PC-9 (cell line): ENCODE measurements around the gene PIEZO2. TPM values are rescaled to one million over a fixed set of nuclear protein-coding genes. Genes with fewer than 3 reads are reported as not detected.

Source experiments
- BruUV-seq: library from RNA; stranded (reverse); fragments of 400-500 nt; replicated peaks from 2 replicates; lab custom pipeline; 2021; lab: Mats Ljungman, UMichigan
- CTCF ChIA-PET: fragments of 300-600 bp; sonication (Branson Sonifier 250); formaldehyde crosslinking; loops from one replicate; lab custom pipeline; 2022; ENCODE audit warnings: antibody characterized with exemption; lab: Charles Lee
- POLR2A ChIA-PET: fragments of 300-600 bp; sonication (Branson Sonifier 250); formaldehyde crosslinking; loops from one replicate; lab custom pipeline; 2022; ENCODE audit warnings: antibody characterized with exemption; ENCODE audit not compliant: unreplicated experiment; lab: Charles Lee
- DNase-seq, 2 experiments: peaks; one replicate each; pipeline versions ENCODE4 v3.0.0 to v3.0.0-alpha.2; 2015 to 2022; ENCODE audit warnings: mixed read lengths in 1 of 2
- H2AFZ ChIP-seq: fragments of 200-600 bp; sonication (generic); 2 replicates; pipeline ENCODE4 v1.8.1; 2017; ENCODE audit warnings: antibody characterized with exemption
- H3F3A ChIP-seq: fragments of 200-600 bp; sonication (generic); 2 replicates; pipeline ENCODE4 v1.8.1; 2017; ENCODE audit warnings: antibody characterized with exemption, mild to moderate bottlenecking, low read depth; ENCODE audit not compliant: insufficient read depth
- H3K27ac ChIP-seq: fragments of 200-600 bp; sonication (generic); 2 replicates; pipeline ENCODE4 v1.6.1; 2016; ENCODE audit warnings: mixed run types
- H3K27me3 ChIP-seq: fragments of 200-600 bp; sonication (generic); 2 replicates; pipeline ENCODE4 v1.6.1; 2016; ENCODE audit warnings: low read depth, mixed run types; ENCODE audit not compliant: insufficient read depth
- H3K36me3 ChIP-seq: fragments of 200-600 bp; sonication (generic); 2 replicates; pipeline ENCODE4 v1.6.1; 2016; ENCODE audit warnings: low read depth, mixed run types
- H3K4me1 ChIP-seq: fragments of 200-600 bp; sonication (generic); replicated peaks from 2 replicates; pipeline ENCODE4 v1.6.1; 2016; ENCODE audit warnings: mixed run types; ENCODE audit not compliant: insufficient read depth
- H3K4me2 ChIP-seq: fragments of 200-600 bp; sonication (generic); 2 replicates; pipeline ENCODE4 v1.6.1; 2017; ENCODE audit warnings: mixed run types
- H3K4me3 ChIP-seq: fragments of 200-600 bp; sonication (generic); 2 replicates; pipeline ENCODE4 v1.6.1; 2016; ENCODE audit warnings: mixed run types
- H3K79me2 ChIP-seq: fragments of 200-600 bp; sonication (generic); 2 replicates; pipeline ENCODE4 v1.6.1; 2017; ENCODE audit warnings: low read depth, mixed run types
- H3K9me2 ChIP-seq: fragments of 200-600 bp; sonication (generic); 2 replicates; pipeline ENCODE4 v1.8.1; 2017; ENCODE audit warnings: mild to moderate bottlenecking; ENCODE audit not compliant: insufficient read depth
- H3K9me3 ChIP-seq: fragments of 200-600 bp; sonication (generic); 2 replicates; pipeline ENCODE4 v1.8.1; 2016; ENCODE audit warnings: low read depth; ENCODE audit not compliant: insufficient read depth
- H4K20me1 ChIP-seq: fragments of 200-600 bp; sonication (generic); 2 replicates; pipeline ENCODE4 v1.8.1; 2017; ENCODE audit not compliant: insufficient read depth
- CTCF ChIP-seq: fragments of 200-600 bp; sonication (generic); conservative IDR thresholded peaks from 2 replicates; pipeline ENCODE4 v1.6.1; 2017; ENCODE audit warnings: mixed run types, antibody characterized with exemption, mild to moderate bottlenecking, moderate library complexity
- EZH2 ChIP-seq: fragments of 200-600 bp; sonication (generic); IDR thresholded peaks from 2 replicates; pipeline ENCODE4 v1.8.0; 2017; ENCODE audit warnings: antibody characterized with exemption, low read depth
- intact Hi-C: fragments of 100-400 bp; cut with micrococcal nuclease; formaldehyde crosslinking; loops from one replicate; pipeline ENCODE4 v1.10.0; 2022; ENCODE audit not compliant: unreplicated experiment
- total RNA-seq: library from RNA; stranded (reverse); gene quantifications from 2 replicates; pipeline ENCODE4 v1.2.3, GENCODE V29; 2021

The PIEZO2 gene
- total RNA-seq, 1 experiment from 2014 or later: not detected

GRCh38 chr18:10759241-10759640, 390.1 kb downstream of the PIEZO2 start:
- Histone ChIP-seq H3K4me2 (no peak overlapping the region), H3F3A (no peaks in the 10 kb centered on the region), H3K79me2 (no peaks in the 10 kb centered on the region), H3K4me1 (no peaks in the 10 kb centered on the region), H3K27ac (no peak overlapping the region), H3K27me3 (peaks cover 71% of the 10 kb centered on the region), H3K4me3 (no peak overlapping the region), H3K9me2 (no peaks in the 10 kb centered on the region), H4K20me1 (no peaks in the 10 kb centered on the region), H3K9me3 (no peaks in the 10 kb centered on the region), H3K36me3 (no peaks in the 10 kb centered on the region), H2AFZ (no peak overlapping the region)
- POLR2A ChIA-PET: no interaction called here
- DNase-seq: no peak
- CTCF ChIA-PET: no interaction called here
- intact Hi-C loops: no loop called here
- no TSS peak for BruUV-seq
- TF ChIP-seq CTCF: no peak
- no peak for TF ChIP-seq EZH2

- Histone ChIP-seq H3K9me3 (no peaks in the 10 kb centered on the region), H4K20me1 (no peaks in the 10 kb centered on the region), H3K27me3 (peaks cover 69% of the 10 kb centered on the region), H3K27ac (no peak overlapping the region), H3K36me3 (no peaks in the 10 kb centered on the region), H3K4me2 (no peak overlapping the region), H3K9me2 (no peaks in the 10 kb centered on the region), H3K4me3 (no peak overlapping the region), H3K79me2 (no peaks in the 10 kb centered on the region), H3F3A (no peaks in the 10 kb centered on the region), H2AFZ (no peak overlapping the region), H3K4me1 (no peaks in the 10 kb centered on the region)
- CTCF ChIA-PET: no interaction called here
- POLR2A ChIA-PET: no interaction called here
- BruUV-seq: no TSS peak
- TF ChIP-seq EZH2: no peak
- TF ChIP-seq CTCF: no peak
- intact Hi-C loops: no loop called here
- no peak for DNase-seq
Observed at GRCh38 chr18:10757946-10758345, 391.4 kb downstream of the PIEZO2 start.

GRCh38 chr18:10757349-10757748, 392.0 kb downstream of the PIEZO2 start:
- no peaks in the 10 kb centered on the region for H3K4me1 ChIP-seq
- no peaks in the 10 kb centered on the region for H3F3A ChIP-seq
- TF ChIP-seq CTCF (no peak), EZH2 (no peak)
- H3K79me2 ChIP-seq: no peaks in the 10 kb centered on the region
- intact Hi-C loops: no loop called here
- no TSS peak for BruUV-seq
- no peak overlapping the region for H3K4me2 ChIP-seq
- no peaks in the 10 kb centered on the region for H3K36me3 ChIP-seq
- H3K4me3 ChIP-seq: no peak overlapping the region
- no peaks in the 10 kb centered on the region for H3K9me2 ChIP-seq
- H3K9me3 ChIP-seq: no peaks in the 10 kb centered on the region
- no peak overlapping the region for H2AFZ ChIP-seq
- H3K27me3 ChIP-seq: peaks cover 69% of the 10 kb centered on the region
- H4K20me1 ChIP-seq: no peaks in the 10 kb centered on the region
- ChIA-PET CTCF (interaction anchor here (0.7 kb wide), 1 partner anchor 41 kb away, joined by 4 read pairs; no protein-coding TSS in a partner anchor), POLR2A (no interaction called here)
- no peak overlapping the region for H3K27ac ChIP-seq
- no peak for DNase-seq
